Measurements from ENCODE around the gene CYP2R1.

CYP2R1 gene

GRCh38 chr11:14835496-14836492, 56.2 kb downstream of the CYP2R1 start:
- no peaks in the 10 kb centered on the region for H4K20me1 ChIP-seq (ENCODE audit: insufficient read depth)
- no peak overlapping the region for H2AFZ ChIP-seq (ENCODE audit: low read depth)
- H3K27me3 ChIP-seq (ENCODE audit: insufficient read depth, low read depth) = no peaks in the 10 kb centered on the region

More at GRCh38 chr11:14835496-14836492, 56.2 kb downstream of the CYP2R1 start:
- H3K27ac ChIP-seq = no peak overlapping the region
- H3K36me3 ChIP-seq (ENCODE audit: insufficient read depth) = no peaks in the 10 kb centered on the region; the same call in 1 of the 2 replicates
- H3K4me2 ChIP-seq = no peak overlapping the region
- no peaks in the 10 kb centered on the region for H3K4me1 ChIP-seq (ENCODE audit: low read depth, poor library complexity, severe bottlenecking)
- no peaks in the 10 kb centered on the region for H3K79me2 ChIP-seq (ENCODE audit: insufficient read depth, low read depth)
- no peak overlapping the region for H3K9ac ChIP-seq
- H3K4me3 ChIP-seq (IDR thresholded peaks at IDR 0.05; ENCODE audit: insufficient read depth, low read depth, low read length) = no peak overlapping the region
- no peak for TF ChIP-seq CTCF (conservative IDR thresholded peaks at IDR 0.05; ENCODE audit: low read depth, low read length)
